ENCODE results near the gene SPI1.

DNA sequence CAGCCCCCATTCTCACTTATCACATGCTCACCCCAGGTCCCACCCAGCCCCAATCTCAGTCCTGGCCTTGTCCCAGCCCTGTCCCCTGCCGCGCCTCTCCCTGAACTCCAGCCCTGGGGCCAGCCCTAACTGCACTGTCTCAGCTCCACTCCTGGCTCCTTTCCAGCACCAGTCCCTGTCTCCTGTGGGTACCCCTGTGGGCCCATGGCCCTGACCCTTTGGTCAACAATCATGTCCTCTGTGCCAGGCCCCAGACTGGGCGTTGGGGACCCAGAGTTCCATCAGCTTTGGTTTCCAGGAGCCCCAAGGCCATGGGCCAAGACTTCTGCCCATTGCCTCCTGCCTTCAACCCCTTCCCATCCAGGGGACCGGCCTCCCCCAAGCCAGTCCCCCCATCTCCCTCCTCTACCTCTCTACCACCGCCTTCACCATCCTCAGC lies 757 bp downstream of the SPI1 start:
- TF ChIP-seq POLR2A (IDR thresholded peaks at IDR 0.05) (no peak), POLR2AphosphoS5 (IDR thresholded peaks at IDR 0.05; ENCODE audit: insufficient read depth in 1 of 2, low read depth in 1 of 2) (no peak)
- TF ChIP-seq, protein P1, sequence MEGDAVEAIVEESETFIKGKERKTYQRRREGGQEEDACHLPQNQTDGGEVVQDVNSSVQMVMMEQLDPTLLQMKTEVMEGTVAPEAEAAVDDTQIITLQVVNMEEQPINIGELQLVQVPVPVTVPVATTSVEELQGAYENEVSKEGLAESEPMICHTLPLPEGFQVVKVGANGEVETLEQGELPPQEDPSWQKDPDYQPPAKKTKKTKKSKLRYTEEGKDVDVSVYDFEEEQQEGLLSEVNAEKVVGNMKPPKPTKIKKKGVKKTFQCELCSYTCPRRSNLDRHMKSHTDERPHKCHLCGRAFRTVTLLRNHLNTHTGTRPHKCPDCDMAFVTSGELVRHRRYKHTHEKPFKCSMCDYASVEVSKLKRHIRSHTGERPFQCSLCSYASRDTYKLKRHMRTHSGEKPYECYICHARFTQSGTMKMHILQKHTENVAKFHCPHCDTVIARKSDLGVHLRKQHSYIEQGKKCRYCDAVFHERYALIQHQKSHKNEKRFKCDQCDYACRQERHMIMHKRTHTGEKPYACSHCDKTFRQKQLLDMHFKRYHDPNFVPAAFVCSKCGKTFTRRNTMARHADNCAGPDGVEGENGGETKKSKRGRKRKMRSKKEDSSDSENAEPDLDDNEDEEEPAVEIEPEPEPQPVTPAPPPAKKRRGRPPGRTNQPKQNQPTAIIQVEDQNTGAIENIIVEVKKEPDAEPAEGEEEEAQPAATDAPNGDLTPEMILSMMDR (IDR thresholded peaks at IDR 0.05) = no peak

Measured in vagina (tissue), 2 donors.